Measurements from ENCODE around the gene NSRP1.

NSRP1 gene

DNA sequence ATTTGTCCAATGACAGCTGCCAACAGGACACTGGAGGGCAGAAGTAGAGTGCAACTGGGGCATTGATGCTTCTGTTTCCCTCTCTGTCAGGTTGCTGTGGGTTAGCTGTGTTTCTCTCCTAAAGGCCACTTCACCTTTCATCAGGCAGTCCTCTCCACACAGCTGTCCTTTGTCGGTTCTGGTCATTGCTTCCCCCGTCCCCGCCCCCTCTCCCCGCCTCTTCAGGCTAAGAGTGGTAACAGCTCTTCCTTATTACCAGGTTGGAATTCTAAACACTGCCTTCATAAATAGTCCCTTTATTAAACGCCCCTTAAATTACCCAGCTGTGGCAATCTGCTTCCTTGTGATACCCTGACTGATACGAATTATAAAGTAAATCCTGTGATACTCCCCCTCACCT is 31.8 kb upstream of the NSRP1 start:
- ChIA-PET POLR2A (no interaction called here), CTCF (interaction anchor here (0.7 to 3.7 kb wide), 5 partner anchors 8 to 221 kb away, joined by 3 to 33 read pairs (median 7); no protein-coding TSS in a partner anchor)
- H3K4me3 ChIP-seq (ENCODE audit: low read depth, low read length): no peak overlapping the region
- no peak for TF ChIP-seq GLI2 (tag by site-specific recombination; IDR thresholded peaks at IDR 0.05; ENCODE audit: borderline replicate concordance, low read depth)
- no peak for TF ChIP-seq ZNF658 (tag by site-specific recombination; IDR thresholded peaks at IDR 0.05)
- no peak for TF ChIP-seq EGR2 (tag by site-specific recombination; IDR thresholded peaks at IDR 0.05; ENCODE audit: low read depth)
- TF ChIP-seq, protein P1, sequence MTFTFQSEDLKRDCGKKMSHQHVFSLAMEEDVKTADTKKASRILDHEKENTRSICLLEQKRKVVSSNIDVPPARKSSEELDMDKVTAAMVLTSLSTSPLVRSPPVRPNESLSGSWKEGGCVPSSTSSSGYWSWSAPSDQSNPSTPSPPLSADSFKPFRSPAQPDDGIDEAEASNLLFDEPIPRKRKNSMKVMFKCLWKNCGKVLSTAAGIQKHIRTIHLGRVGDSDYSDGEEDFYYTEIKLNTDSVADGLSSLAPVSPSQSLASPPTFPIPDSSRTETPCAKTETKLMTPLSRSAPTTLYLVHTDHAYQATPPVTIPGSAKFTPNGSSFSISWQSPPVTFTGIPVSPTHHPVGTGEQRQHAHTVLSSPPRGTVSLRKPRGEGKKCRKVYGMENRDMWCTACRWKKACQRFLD (tag by site-specific recombination; IDR thresholded peaks at IDR 0.05): no peak
- TF ChIP-seq, protein P2, sequence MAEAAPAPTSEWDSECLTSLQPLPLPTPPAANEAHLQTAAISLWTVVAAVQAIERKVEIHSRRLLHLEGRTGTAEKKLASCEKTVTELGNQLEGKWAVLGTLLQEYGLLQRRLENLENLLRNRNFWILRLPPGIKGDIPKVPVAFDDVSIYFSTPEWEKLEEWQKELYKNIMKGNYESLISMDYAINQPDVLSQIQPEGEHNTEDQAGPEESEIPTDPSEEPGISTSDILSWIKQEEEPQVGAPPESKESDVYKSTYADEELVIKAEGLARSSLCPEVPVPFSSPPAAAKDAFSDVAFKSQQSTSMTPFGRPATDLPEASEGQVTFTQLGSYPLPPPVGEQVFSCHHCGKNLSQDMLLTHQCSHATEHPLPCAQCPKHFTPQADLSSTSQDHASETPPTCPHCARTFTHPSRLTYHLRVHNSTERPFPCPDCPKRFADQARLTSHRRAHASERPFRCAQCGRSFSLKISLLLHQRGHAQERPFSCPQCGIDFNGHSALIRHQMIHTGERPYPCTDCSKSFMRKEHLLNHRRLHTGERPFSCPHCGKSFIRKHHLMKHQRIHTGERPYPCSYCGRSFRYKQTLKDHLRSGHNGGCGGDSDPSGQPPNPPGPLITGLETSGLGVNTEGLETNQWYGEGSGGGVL (tag by site-specific recombination; IDR thresholded peaks at IDR 0.05): no peak
- TF ChIP-seq ZSCAN16 (tag by site-specific recombination; IDR thresholded peaks at IDR 0.05): no peak
- TF ChIP-seq ZXDB (tag by site-specific recombination; IDR thresholded peaks at IDR 0.05): no peak
- no peak for TF ChIP-seq TRIM28 (IDR thresholded peaks at IDR 0.05; ENCODE audit: borderline replicate concordance, low read length)
- no peak for TF ChIP-seq ZNF670 (tag by site-specific recombination; IDR thresholded peaks at IDR 0.05; ENCODE audit: low read depth)
- TF ChIP-seq, protein P3, sequence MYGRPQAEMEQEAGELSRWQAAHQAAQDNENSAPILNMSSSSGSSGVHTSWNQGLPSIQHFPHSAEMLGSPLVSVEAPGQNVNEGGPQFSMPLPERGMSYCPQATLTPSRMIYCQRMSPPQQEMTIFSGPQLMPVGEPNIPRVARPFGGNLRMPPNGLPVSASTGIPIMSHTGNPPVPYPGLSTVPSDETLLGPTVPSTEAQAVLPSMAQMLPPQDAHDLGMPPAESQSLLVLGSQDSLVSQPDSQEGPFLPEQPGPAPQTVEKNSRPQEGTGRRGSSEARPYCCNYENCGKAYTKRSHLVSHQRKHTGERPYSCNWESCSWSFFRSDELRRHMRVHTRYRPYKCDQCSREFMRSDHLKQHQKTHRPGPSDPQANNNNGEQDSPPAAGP (tag by site-specific recombination; IDR thresholded peaks at IDR 0.05): no peak
- TF ChIP-seq, protein P4, sequence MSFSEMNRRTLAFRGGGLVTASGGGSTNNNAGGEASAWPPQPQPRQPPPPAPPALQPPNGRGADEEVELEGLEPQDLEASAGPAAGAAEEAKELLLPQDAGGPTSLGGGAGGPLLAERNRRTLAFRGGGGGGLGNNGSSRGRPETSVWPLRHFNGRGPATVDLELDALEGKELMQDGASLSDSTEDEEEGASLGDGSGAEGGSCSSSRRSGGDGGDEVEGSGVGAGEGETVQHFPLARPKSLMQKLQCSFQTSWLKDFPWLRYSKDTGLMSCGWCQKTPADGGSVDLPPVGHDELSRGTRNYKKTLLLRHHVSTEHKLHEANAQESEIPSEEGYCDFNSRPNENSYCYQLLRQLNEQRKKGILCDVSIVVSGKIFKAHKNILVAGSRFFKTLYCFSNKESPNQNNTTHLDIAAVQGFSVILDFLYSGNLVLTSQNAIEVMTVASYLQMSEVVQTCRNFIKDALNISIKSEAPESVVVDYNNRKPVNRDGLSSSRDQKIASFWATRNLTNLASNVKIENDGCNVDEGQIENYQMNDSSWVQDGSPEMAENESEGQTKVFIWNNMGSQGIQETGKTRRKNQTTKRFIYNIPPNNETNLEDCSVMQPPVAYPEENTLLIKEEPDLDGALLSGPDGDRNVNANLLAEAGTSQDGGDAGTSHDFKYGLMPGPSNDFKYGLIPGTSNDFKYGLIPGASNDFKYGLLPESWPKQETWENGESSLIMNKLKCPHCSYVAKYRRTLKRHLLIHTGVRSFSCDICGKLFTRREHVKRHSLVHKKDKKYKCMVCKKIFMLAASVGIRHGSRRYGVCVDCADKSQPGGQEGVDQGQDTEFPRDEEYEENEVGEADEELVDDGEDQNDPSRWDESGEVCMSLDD (tag by site-specific recombination; IDR thresholded peaks at IDR 0.05): no peak
- no peak for TF ChIP-seq ZNF175 (tag by site-specific recombination; IDR thresholded peaks at IDR 0.05)
- no peak for TF ChIP-seq BCL11B (tag by site-specific recombination; IDR thresholded peaks at IDR 0.05; ENCODE audit: low read depth)
- TF ChIP-seq SETDB1 (IDR thresholded peaks at IDR 0.05; ENCODE audit: insufficient read length, low read length): no peak
- TF ChIP-seq ZNF626 (tag by site-specific recombination; IDR thresholded peaks at IDR 0.05): no peak
- TF ChIP-seq HOXA7 (CRISPR knock-in tag; IDR thresholded peaks at IDR 0.05; ENCODE audit: borderline replicate concordance): no peak
- TF ChIP-seq ZNF221 (tag by site-specific recombination; IDR thresholded peaks at IDR 0.05; ENCODE audit: borderline replicate concordance): no peak
- H3K36me3 ChIP-seq (ENCODE audit: control insufficient read depth in 2 of 2, insufficient read depth in 1 of 2, low read length in 2 of 2): no peaks in the 10 kb centered on the region
- no peaks in the 10 kb centered on the region for H3K4me1 ChIP-seq (ENCODE audit: control insufficient read depth, insufficient read depth, low read length)
- H3K9me3 ChIP-seq (ENCODE audit: control insufficient read depth, insufficient read depth, low read depth, low read length): no peaks in the 10 kb centered on the region
- H3K27ac ChIP-seq (ENCODE audit: extremely low read depth, low read depth, low read length): no peak overlapping the region

- Histone ChIP-seq H3K27ac (ENCODE audit: extremely low read depth, low read depth, low read length) (no peak overlapping the region), H3K36me3 (ENCODE audit: control insufficient read depth in 2 of 2, insufficient read depth in 1 of 2, low read length in 2 of 2) (no peaks in the 10 kb centered on the region), H3K4me3 (ENCODE audit: low read depth, low read length) (no peak overlapping the region), H3K9me3 (ENCODE audit: control insufficient read depth, insufficient read depth, low read depth, low read length) (no peaks in the 10 kb centered on the region), H3K4me1 (ENCODE audit: control insufficient read depth, insufficient read depth, low read length) (no peaks in the 10 kb centered on the region)
- CTCF ChIA-PET: interaction anchor here (1.5 to 1.9 kb wide), 2 partner anchors 66 to 279 kb away, joined by 3 to 6 read pairs; no protein-coding TSS in a partner anchor
- POLR2A ChIA-PET: no interaction called here
- TF ChIP-seq ZNF138 (tag by site-specific recombination; IDR thresholded peaks at IDR 0.05; ENCODE audit: borderline replicate concordance) (no peak), PRDM6 (tag by site-specific recombination; IDR thresholded peaks at IDR 0.05) (no peak), ZNF701 (tag by site-specific recombination; IDR thresholded peaks at IDR 0.05) (no peak), ZNF24 (tag by site-specific recombination; IDR thresholded peaks at IDR 0.05) (no peak), ZFHX2 (tag by site-specific recombination; conservative IDR thresholded peaks at IDR 0.05) (no peak), HOXA7 (CRISPR knock-in tag; IDR thresholded peaks at IDR 0.05; ENCODE audit: borderline replicate concordance) (no peak)
- TF ChIP-seq, protein P3 (tag by site-specific recombination; IDR thresholded peaks at IDR 0.05): no peak
Measured at GRCh38 chr17:30086896-30087295, 29.7 kb upstream of the NSRP1 start.
